Measurements from ENCODE around the gene RASAL1.

GRCh38 chr12:113114447-113115178 lies 20.9 kb downstream of the RASAL1 start:
- TF ChIP-seq CTCF (optimal IDR thresholded peaks at IDR 0.05 in 1 of 3, IDR thresholded peaks at IDR 0.05 in 1 of 3, conservative IDR thresholded peaks at IDR 0.05 in 1 of 3; ENCODE audit: extremely low read depth in 1 of 3, insufficient read depth in 2 of 3, low read length in 3 of 3) (no peak), EZH2 (IDR thresholded peaks at IDR 0.05; ENCODE audit: low read length) (no peak)

Data from keratinocyte (primary cell).